ENCODE results near the gene KDM1A. TPM values are rescaled to one million over a fixed set of nuclear protein-coding genes. Genes with fewer than 3 reads are reported as not detected.

The KDM1A gene
- total and polyA plus RNA-seq, 10 of the 15 experiments (the other 5 are each of a cell fraction or from before 2014, with no cell fraction given) = 39.2 to 118 (median 98.9) TPM

GRCh38 chr1:23066075-23066474, 46.8 kb downstream of the KDM1A start (continued):
- TF ChIP-seq BCLAF1 (IDR thresholded peaks at IDR 0.05) (no peak), TCF7 (IDR thresholded peaks at IDR 0.05; ENCODE audit: borderline replicate concordance) (no peak), HDAC2 (IDR thresholded peaks at IDR 0.05) (no peak), BMI1 (IDR thresholded peaks at IDR 0.05; ENCODE audit: borderline replicate concordance) (no peak), NFYA (IDR thresholded peaks at IDR 0.05; ENCODE audit: borderline replicate concordance, low read depth, low read length) (no peak)

- Histone ChIP-seq H3K4me3 (no peak overlapping the region), H3K27ac (ENCODE audit: control insufficient read depth, insufficient read depth) (no peak overlapping the region), H3K9me3 (replicated peaks; ENCODE audit: control insufficient read depth, insufficient read depth, low read length) (no peaks in the 10 kb centered on the region), H3K79me2 (ENCODE audit: control insufficient read depth, insufficient read depth, low read length) (no peaks in the 10 kb centered on the region), H4K20me1 (ENCODE audit: control insufficient read depth, insufficient read depth) (no peaks in the 10 kb centered on the region), H2AFZ (ENCODE audit: control insufficient read depth, low read depth, low read length) (no peak overlapping the region), H3K9ac (ENCODE audit: control insufficient read depth, insufficient read depth, low read length) (no peak overlapping the region), H3K4me2 (ENCODE audit: control insufficient read depth, insufficient read depth) (no peak overlapping the region), H3K4me1 (ENCODE audit: control insufficient read depth, insufficient read depth, low read length) (no peaks in the 10 kb centered on the region), H3K27me3 (replicated peaks in 1 of 2; ENCODE audit: control insufficient read depth in 2 of 2, insufficient read depth in 2 of 2, low read length in 1 of 2) (no peaks in the 10 kb centered on the region), H3K36me3 (ENCODE audit: control insufficient read depth in 2 of 2, insufficient read depth in 2 of 2, low read length in 1 of 2) (peaks cover 7 to 38% of the 10 kb centered on the region in 2 experiments)
- SMC1A ChIA-PET (ENCODE audit: uncharacterized antibody, unreplicated experiment) = interaction anchor here (1.4 to 2.0 kb wide), 4 partner anchors 11 to 115 kb away, joined by 4 to 8 read pairs (median 6); no protein-coding TSS in a partner anchor
- in situ Hi-C loops (cut with MboI) (no loop called here), intact Hi-C loops (cut with micrococcal nuclease; ENCODE audit: unreplicated experiment) (loop anchor here (5.0 kb wide), 1 partner anchor 92 kb away; no protein-coding TSS in a partner anchor)
- CTCF ChIA-PET = interaction anchor here (0.7 to 2.6 kb wide), 5 partner anchors 13 to 116 kb away, joined by 3 to 9 read pairs (median 3); no protein-coding TSS in a partner anchor
- BruUV-seq (replicated peaks) = no TSS peak
- RAD21 ChIA-PET (ENCODE audit: unreplicated experiment) = no interaction called here
- no peak for FAIRE-seq
- WGBS (ENCODE audit: insufficient coverage, insufficient replicate concordance, low lambda C conversion rate, missing lambda C conversion rate) = 96% methylated on average over 2 of the region's 2 CpGs
- TF ChIP-seq BMI1 (IDR thresholded peaks at IDR 0.05; ENCODE audit: borderline replicate concordance) (no peak), SRF (IDR thresholded peaks at IDR 0.05; ENCODE audit: low read depth in 2 of 2, low read length in 2 of 2) (no peak), CBFB (IDR thresholded peaks at IDR 0.05; ENCODE audit: low read depth) (no peak), RUNX3 (IDR thresholded peaks at IDR 0.05; ENCODE audit: low read length) (no peak), STAT1 (conservative IDR thresholded peaks at IDR 0.05) (no peak), CHD2 (IDR thresholded peaks at IDR 0.05; ENCODE audit: borderline replicate concordance, low read depth, low read length) (no peak), NFYA (IDR thresholded peaks at IDR 0.05; ENCODE audit: borderline replicate concordance, low read depth, low read length) (no peak), HDAC2 (IDR thresholded peaks at IDR 0.05) (no peak), HCFC1 (IDR thresholded peaks at IDR 0.05; ENCODE audit: low read length) (no peak), EZH2 (IDR thresholded peaks at IDR 0.05; ENCODE audit: borderline replicate concordance, control insufficient read depth, low read depth, low read length) (no peak), IKZF2 (IDR thresholded peaks at IDR 0.05) (no peak), NR2F1 (conservative IDR thresholded peaks at IDR 0.05) (no peak), JUNB (IDR thresholded peaks at IDR 0.05) (no peak)
- TF ChIP-seq, protein P1, sequence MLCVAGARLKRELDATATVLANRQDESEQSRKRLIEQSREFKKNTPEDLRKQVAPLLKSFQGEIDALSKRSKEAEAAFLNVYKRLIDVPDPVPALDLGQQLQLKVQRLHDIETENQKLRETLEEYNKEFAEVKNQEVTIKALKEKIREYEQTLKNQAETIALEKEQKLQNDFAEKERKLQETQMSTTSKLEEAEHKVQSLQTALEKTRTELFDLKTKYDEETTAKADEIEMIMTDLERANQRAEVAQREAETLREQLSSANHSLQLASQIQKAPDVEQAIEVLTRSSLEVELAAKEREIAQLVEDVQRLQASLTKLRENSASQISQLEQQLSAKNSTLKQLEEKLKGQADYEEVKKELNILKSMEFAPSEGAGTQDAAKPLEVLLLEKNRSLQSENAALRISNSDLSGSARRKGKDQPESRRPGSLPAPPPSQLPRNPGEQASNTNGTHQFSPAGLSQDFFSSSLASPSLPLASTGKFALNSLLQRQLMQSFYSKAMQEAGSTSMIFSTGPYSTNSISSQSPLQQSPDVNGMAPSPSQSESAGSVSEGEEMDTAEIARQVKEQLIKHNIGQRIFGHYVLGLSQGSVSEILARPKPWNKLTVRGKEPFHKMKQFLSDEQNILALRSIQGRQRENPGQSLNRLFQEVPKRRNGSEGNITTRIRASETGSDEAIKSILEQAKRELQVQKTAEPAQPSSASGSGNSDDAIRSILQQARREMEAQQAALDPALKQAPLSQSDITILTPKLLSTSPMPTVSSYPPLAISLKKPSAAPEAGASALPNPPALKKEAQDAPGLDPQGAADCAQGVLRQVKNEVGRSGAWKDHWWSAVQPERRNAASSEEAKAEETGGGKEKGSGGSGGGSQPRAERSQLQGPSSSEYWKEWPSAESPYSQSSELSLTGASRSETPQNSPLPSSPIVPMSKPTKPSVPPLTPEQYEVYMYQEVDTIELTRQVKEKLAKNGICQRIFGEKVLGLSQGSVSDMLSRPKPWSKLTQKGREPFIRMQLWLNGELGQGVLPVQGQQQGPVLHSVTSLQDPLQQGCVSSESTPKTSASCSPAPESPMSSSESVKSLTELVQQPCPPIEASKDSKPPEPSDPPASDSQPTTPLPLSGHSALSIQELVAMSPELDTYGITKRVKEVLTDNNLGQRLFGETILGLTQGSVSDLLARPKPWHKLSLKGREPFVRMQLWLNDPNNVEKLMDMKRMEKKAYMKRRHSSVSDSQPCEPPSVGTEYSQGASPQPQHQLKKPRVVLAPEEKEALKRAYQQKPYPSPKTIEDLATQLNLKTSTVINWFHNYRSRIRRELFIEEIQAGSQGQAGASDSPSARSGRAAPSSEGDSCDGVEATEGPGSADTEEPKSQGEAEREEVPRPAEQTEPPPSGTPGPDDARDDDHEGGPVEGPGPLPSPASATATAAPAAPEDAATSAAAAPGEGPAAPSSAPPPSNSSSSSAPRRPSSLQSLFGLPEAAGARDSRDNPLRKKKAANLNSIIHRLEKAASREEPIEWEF (IDR thresholded peaks at IDR 0.05; ENCODE audit: insufficient replicate concordance, low read depth, low read length) = no peak
- no peak for DNase-seq (ENCODE audit: low read depth, low spot score)
- no peak for ATAC-seq
- POLR2A ChIA-PET = no interaction called here
Measured at GRCh38 chr1:23069149-23069548, 49.9 kb downstream of the KDM1A start.

All from GM12878 (cell line).